GM12872 (cell line): Measurements from ENCODE around the gene PCOLCE2.

Source experiments
- CTCF ChIP-seq: IDR thresholded peaks from 3 replicates; pipeline ENCODE4 v1.5.1; 2011; ENCODE audit warnings: low read depth, mild to moderate bottlenecking, low read length, moderate library complexity; ENCODE audit not compliant: insufficient read depth

Gene PCOLCE2

DNA sequence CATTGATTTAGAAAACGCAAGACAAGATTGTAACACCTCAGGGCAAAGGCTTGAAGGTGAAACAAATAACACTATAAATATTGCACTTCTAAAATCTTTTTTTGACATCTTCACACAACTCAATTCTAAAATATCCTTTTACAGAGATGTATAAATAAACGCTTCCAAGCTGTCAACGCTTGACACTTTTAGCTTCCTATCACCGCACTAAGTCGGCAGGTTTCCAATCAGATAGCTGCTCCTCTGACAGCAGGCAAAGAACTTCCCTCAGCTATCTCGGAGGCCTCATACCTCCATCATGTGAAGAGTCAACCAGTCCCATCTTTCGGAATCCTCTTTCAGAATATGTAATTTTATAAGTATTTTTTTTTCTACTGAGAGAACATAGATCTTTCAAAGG lies 71.0 kb downstream of the PCOLCE2 start:
- TF ChIP-seq CTCF, result no peak

GRCh38 chr3:142817356-142817755 lies 71.5 kb downstream of the PCOLCE2 start:
- TF ChIP-seq CTCF, result no peak

DNA sequence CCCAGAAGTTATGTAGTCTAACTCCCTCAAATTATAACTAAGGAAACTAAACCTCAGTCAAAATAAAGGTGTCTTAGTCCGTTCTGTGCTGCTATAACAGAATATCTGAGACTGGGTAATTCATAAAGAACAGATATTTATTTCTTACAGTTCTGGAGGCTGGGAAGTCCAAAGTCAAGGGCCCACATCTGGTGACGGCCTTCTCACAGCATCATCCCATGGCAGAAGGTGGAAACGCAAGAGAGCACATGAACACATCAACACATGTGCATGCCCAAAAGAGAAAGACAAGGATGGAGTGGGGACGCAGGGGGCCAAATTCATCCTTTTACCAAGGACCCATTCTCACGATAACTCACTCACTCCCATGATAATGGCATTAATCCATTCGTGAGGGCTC lies 73.1 kb downstream of the PCOLCE2 start:
- TF ChIP-seq CTCF, result no peak

DNA sequence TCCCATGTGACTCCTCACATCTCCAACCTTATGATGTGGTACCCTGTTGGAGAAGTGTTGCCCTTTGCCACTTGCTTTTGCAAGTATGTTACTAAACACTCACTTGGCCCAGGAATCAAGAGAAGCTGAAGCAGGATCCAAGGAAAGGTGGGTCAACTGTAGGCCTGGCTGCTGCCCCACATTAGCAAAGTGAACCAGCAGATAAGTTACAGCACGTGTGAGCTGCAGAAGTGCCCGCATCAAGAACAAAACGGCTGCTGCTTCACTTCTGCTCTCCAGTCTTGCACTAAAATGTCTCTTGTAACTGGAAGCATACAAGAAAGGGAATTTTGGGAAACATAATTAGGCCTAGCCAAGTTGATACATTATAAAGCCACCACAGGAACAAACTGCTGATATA lies 79.6 kb downstream of the PCOLCE2 start:
- no peak for TF ChIP-seq CTCF

DNA sequence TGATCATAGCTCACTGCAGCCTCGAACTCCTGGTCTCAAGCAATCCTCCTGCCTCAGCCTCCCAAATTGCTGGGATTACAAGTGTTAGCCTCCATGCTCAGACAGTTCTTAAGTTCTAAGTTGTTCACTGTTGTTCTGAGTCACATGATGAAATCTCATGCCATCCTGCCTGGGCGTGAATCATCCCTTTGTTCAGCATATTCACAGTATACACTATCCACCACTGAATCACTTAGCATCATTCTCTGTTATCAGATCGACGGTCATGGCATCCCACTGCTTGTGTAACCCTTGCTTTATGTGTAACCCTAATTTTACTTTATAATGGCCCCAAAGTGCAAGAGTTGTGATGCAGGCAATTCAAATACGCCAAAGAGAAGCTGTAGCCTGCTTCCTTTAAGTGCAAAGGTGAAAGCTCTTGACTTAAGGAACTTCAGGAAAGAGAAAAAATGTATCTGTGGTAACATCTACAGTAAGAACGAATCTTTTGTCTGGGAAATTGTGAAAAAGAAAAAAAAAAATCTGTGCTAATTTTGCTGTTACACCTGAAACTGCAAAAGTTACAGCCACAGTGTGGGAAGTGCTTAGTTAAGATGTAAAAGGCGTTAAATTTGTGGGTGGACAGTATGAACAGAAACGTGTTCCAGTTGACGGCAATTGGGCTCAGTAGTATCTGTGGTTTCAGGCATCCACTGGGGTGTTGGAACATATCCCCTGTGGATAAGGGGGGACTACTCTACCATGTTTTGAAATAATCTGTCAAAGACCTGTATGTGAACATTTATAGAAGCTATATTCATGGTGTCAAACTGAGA lies 80.6 kb downstream of the PCOLCE2 start:
- no peak for TF ChIP-seq CTCF

- no peak for TF ChIP-seq CTCF
Observed at GRCh38 chr3:142802891-142803290, 86.0 kb downstream of the PCOLCE2 start.

- no peak for TF ChIP-seq CTCF
Observed at GRCh38 chr3:142801746-142802145, 87.1 kb downstream of the PCOLCE2 start.
